GM18909 (cell line): ENCODE results near the gene ATL3.
A peak's percentile ranks its signal among the peaks of the same experiment; 100 is the strongest.
"Not testable (repeated sequence)": the region's sequence is repeated elsewhere in the genome, so short reads cannot be mapped to it uniquely, and the experiment has no call there.

Experiments used
- ATAC-seq: cut with Tn5 transposase; IDR thresholded peaks from one replicate; pipeline ENCODE4 v1.9.1; 2021; ENCODE audit warnings: mild to moderate bottlenecking; ENCODE audit not compliant: unreplicated experiment, poor library complexity

ATL3 gene

DNA sequence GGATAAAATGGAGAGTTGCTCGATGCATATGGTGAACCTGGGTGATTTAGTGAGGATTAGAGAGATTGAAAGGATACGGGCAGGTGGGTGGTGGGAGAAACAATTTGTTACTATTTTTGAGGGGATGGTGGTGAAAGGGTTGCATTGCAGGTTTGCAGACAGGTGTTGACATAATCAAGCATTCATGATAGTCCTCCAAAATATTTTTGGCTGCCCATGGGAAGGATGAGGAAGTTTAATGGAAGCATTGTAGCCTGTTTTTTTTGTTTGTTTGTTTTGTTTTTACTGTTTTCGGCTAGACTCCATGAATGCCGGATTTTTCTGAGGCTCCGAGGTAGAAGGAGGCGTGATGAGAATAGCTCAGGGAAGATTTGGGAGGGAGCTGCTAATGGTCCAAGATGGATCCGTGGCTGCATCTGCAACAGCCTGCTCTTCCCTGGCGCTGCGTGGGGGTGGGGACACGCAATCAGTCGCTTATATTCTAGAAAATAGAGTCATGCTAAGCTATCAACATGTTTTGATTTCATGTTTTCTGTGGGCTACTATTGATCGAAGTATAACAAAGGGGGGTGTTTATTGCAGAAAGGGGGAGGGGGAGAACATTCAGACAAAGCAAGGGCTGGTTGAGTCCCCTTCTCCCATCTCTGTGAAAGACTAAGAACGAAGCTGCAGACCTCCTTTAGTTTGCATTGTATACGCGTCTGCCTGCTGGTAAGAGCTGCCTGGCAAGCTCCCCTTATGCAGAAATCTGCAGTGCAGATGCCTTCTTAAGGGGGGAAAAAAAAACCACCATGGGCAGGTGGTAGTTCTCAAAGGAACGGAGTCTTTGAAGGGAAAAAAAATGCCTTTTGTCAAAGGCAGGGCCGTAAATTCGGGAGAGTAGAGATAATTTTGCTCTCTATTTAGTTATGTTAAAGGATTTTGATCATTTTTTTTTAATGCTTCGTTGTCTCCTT is 11.2 kb upstream of the ATL3 start:
- peak; percentile 1 for ATAC-seq

DNA sequence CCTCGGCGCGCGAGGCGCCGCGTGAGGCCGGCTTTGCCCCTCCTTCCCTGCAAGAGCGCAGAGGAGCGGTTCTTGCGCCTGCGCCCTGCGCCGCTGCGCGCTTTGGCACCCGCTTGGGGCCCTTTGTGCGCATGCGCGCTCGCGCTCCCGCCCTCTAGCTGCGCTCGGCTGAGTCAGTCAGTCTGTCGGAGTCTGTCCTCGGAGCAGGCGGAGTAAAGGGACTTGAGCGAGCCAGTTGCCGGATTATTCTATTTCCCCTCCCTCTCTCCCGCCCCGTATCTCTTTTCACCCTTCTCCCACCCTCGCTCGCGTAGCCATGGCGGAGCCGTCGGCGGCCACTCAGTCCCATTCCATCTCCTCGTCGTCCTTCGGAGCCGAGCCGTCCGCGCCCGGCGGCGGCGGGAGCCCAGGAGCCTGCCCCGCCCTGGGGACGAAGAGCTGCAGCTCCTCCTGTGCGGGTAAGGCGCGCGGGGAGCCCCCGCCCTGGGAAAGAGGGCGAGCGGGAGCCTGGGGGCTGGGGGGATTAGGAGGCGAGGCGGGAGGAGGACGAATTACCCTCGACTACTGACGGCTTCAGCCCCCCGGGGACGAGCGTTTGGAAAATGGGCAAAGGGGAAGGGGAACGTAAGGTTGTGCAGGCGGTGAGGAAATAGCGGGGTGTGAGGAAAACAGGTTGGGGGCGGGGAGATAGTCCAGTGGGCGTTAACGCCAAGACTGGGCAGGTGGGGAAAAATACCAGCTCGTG is 10.3 kb upstream of the ATL3 start, which contains the start of gene RTN3:
TSS of gene RTN3 (plus strand) at position 180 of the 745 bp plus-strand sequence. CDS start at position 317, 137 bp downstream.
- ATAC-seq, result peak; percentile 89

DNA sequence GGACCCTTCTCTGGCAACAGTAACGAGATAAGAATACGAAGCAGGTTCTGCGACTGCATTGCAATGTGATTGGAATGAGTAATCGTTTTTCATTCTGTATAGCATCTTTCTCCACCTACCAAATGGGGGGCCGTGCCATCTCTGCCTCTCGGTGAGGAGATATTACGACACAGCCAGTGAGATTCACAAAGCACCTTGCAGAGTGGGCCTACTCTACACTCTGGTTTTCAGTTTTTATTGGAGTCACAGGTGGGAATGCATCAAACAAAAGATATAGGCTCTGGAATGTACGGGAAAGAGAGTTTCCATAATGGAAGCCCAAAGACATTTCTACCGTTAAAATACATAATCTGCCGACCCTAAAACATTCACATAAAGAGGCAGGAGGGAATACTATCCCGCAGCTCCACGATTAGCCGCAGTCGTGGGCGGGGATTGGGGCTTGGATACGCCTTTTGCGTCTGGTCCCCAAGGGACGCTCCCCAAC is 9.7 kb upstream of the ATL3 start:
- ATAC-seq, result no peak

DNA sequence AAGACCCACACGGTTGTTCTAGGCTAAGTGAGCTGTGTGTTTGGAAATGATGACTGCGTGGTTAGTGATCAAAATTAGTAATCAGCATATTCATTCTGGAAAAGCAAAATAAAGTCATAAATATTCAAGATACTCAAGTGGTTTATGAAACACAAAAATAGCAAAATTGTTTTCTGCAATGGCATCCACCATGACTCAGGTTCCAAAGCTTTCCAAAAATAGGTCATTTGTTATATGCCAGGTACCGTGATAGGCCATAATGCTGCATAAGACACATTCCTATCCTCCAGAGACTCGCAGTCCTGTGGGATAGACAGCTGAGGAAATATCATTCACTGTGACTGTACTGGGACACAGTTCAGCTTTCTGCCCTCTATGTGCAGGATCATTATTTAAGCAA is 2.4 kb upstream of the ATL3 start:
- no peak for ATAC-seq

DNA sequence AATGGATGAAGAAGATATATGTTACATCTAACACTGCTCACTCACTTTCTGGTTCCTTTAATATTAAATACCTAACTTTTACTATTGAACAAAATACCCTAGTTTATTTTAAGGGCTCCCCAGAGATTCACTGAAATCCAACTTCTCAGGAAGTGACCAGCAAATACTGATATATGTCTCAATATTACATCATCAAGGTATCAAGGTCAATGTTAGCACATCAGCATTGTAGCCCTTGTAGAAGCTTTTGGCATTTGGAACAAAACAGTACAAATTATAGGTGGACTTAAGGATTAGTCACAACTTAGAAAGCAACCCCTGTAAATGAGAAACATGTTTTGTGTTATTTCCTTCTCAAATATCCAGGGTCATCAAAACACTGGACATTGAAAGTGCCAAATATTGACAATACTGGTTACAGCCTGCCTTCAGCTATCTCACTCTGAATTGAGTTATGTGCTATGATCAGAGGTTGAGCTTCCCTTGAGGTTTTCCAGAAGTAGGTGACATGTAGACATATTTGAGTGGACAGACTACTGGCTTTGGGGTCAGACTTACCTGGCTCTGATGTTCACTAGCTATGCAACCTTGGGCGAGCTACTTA is 1.9 kb upstream of the ATL3 start:
- ATAC-seq, result no peak

DNA sequence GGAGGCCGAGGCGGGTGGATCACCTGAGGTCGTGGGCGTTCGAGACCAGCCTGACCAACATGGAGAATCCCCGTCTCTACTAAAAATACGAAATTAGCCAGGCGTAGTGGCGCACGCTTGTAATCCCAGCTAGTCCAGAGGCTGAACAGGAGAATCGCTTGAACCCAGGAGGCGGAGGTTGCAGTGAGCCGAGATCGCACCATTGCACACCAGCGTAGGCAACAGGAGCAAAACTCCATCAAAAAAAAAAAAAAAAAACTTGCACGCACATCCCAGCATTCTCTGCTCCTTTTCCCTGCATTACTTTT is 934 bp upstream of the ATL3 start:
- no peak for ATAC-seq

DNA sequence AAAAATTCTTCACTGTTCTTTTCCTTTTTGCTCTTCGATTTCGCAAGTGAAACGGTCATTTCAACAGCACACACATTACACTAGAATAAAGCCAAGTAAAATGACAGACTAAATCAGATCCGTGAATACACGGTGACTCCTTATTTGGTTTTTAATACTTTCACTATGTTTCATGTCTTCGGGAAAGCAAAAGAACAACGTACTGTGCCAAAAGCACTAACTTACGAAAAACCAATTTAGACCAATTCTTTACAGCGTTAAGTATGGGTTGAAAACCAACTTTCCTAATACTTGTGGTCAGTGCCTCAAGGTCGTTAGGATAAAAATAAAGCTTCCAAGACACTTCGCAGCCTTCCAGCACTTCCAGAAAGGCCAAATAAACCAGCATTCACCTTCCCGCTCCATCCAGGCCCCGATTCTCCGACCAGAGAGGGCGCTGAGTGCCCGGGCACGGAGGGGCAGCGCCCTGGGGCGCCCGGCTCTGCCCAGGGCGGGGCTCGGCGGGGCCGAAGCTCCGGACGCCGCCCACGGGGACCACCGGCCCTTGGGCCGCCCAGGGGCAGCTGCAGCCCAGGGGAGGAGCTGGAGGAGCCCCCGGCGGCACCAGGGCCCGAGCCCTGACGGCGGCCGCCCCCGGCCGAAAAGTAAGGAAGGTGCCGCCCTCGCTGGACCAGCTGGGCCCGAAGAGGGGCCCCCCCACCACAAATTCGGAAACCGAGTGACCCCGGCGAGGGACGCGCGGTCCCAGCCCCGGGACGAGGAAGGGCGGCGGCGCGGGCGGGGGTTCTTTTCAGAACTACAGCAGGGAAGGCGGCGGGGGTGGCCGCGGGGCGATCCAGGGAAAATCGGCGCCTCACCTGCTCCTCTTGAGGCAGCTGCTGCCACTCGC is 499 bp downstream of the ATL3 start:
- peak; percentile 39 for ATAC-seq

DNA sequence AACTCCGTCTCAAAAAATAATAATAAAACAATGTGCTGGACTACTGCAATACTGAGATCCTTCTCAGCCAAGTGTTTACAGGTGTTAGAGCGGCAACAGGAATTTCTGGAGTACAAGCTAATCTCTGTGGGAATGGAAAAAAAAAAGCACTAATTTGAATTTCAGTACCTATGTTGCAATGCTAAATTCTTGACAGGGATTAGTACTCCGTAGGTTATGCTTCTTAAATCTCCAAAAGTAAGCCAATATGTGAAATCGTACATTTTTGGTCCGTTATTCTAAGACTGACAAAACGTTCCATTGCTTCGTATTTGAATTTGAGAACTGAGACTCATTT is 1.1 kb downstream of the ATL3 start:
- no peak for ATAC-seq

DNA sequence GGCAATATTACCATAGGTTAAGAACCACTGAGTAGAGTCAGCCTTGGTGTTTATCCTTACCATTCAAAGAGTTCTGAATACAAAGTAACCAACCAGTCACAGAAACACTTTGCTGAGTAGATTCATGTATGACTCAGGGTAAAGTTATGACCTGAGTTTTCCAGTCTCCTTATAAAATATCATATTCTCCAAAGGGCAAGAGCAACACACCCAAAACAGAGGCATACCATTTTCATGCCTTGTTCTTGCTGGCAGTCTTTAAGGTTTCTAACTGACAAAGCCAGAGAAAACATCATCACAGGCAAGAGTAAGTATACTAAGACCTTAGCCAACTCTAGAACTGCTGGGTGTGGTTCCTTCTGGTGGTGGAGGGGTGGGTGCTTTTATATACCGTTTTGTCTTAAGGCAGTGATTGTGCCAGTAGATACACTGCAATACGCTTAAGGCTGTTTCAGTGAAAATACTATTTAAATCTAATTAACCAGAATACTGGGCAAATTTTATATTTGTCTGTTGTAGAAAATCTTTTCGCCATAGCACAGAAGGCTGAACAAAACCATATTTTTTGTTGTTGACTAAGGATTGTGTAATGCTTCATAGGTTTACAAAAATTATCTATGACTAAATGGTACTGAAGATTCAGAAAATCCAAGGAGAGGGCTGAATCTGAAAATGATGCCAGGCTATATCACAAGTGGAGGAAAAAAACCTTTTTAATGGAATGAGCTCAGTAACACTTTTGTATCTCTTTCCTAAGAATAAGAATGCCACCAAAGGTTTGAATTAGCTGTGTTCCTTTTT is 3.0 kb downstream of the ATL3 start:
- no peak for ATAC-seq

DNA sequence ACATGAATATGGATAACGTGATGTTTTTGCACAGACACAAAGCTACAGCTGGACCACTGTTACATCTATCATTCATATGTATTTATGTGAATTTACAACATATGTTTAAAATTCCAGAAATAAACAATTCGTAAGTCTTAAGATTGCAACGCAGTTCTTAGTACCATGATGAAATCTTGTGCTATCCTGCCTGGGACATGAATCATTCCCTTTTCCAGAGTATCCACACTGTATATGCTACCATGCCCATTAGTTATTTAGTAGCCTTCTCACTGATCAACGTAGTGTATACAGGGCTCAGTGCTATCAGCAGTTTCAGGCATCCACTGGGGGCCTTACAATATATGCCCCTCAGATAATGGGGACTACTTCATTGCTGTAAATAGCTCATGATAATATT is 4.3 kb downstream of the ATL3 start:
- ATAC-seq, result no peak

DNA sequence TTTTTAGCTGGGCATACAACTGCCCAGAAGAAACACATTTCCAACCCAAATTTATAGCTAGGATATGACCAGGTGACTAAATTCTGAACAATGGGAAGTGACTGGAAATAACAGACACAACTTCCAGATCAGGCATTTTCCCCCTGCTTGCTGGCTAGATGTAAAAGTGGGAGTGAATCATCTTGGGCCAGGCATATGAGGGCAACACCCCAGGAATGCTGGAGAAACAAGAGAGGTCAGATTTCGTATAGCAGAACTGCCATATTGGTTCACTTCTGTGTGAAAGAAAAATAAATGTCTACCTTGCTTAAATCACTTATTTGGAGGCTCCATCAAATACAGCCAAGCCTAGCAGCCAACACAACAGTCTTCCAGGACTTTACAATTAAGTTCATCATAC is 7.4 kb downstream of the ATL3 start:
- ATAC-seq, result no peak

DNA sequence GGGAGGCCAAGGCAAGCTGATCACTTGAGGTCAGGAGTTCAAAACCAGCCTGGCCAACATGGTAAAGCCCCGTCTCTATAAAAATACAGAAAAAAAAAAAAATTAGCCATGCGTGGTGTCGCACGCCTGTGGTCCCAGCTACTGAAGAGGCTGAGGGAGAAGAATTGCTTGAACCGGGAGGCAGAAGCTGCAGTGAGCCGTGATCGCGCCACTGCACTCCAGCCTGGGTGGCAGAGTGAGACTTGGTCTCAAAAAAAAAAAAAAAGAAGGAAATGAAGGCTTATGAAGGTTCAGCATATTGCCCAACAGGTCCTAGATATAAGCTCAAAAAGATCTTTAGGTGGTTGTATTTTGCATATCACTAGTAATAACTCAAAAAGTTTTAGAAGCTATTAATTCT is 10.2 kb downstream of the ATL3 start:
- ATAC-seq, result no peak

DNA sequence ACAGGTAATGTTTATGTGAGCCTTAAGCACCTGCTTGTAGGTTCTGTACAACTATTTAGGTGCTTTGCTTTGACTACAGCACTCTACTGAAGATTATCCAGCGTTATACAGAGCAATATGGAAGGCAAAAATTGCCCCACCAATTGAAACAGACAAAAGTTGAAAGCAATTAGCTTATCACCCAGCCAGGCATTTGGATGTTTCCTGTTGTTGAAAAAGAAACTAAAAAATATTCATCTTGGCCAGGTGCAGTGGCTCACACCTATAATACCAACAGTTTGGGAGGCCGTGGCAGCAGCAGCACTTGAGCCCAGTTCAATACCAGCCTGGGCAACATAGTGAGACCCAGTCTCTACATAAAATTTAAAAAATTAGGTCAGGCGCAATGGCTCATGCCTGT is 18.5 kb downstream of the ATL3 start:
- no peak for ATAC-seq

DNA sequence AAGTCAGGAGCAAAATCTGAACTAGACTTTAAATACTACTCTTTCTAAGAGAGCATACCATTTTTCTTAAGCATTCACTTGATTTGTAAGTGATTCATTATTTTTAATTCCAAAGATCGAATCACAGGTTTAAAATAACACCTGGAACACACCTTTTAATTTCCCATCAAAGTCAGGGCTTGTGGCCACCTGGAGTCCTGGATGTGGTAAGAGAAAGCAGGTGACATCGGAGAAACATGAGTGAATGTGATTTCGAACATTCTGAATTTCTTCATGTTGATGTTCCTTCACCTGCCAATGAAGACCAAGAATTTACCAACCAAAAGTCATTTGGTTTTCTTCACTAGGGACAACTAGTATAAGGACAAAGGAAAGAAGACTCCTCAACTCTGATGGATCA is 28.0 kb downstream of the ATL3 start:
- ATAC-seq, result no peak

DNA sequence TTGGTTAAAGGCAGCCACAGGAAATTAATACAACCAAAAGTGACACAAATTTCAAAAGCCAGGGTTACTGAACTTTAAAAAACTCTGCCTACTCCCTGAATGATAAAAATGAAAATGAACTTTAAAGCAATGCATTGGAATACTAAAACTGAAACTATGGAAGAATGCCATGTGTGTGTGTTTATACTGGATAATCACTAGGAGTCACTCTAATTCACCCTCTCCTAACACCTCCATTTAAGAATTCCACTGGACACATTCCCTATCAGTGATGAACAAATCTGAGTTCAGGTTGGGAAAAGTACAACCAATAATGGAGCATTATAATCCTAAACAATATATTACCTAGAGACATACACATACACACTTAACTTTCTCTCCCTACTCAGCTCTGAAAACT is 29.4 kb downstream of the ATL3 start:
- ATAC-seq, result no peak

DNA sequence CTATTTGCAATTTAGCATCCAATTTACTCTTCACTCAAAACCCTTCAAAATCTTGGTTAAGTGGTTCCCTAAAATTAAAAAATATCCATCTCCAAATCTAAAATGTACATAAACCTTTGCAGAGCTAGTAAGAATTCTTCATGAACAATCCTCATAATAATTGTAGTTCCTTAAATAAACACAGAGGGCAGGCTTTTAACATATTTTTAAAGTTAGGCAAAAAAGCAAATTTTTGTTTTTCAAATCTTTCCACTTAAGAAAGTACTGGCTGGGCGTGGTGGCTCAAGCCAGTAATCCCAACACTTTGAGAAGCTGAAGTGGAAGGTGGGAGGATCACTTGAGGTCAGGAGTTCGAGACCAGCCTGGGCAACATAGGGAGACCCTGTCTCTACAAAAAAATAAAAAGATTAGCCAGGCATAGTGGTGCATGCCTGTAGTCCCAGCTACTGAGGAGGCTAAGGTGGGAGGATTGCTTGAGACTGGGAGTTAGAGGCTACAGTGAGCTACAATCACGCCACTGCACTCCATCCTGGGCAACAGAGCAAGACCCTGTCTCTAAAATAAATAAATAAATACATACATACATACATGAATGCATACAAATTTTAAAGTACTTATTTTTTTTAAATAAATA is 31.9 kb downstream of the ATL3 start:
- no peak for ATAC-seq

DNA sequence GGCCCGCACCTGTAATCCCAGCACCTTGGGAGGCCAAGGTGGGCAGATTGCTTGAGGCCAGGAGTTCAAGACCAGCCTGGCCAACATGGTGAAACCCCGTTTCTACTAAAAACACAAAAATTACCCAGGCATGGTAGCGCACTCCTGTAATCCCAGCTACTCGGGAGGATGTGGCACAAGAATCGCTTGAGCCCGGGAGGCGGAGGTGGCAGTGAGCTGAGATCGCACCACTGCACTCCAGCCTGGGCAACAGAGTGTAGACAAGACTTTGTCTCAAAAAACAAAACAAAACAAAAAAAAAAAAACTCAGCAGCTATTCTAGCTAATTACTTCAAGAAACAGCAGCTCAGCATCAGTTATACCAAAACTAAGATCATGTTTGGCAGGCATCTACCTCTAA is 32.7 kb downstream of the ATL3 start:
- ATAC-seq, result not testable (repeated sequence)

DNA sequence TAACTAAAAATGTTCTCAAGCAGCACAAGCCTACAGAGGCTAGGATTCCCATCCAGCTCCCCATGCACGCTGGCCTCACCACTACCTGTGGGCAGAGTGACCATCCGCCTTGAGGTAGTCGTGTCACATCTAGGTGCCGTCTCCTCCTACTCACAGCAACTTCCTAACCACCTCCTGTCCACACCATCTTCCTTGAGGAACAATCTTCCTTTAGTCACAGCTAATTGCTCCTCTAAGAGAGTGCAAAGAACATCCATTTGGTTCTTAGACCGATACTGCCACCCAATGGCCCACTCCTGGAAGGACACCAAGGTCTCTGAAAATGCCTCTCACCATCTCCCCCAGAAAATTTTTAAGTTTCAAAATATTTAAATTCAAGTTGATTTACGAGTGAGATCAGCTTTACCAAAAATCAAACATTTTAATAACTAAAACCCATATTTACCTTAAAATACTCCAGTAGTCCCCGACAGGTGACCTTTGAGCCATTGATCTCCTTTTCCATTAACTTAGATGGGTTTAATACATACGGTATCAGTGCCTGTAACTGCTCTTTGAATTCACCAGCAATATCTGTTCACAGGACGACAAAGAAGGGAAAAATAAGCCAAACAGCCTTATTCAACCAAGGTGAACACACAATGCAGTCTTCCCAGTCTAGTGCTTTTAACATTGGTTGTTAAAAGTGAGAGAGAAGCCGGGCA is 35.3 kb downstream of the ATL3 start:
- ATAC-seq, result no peak
